GM12878 (cell line): ENCODE results near the gene OAF. TPM values are rescaled to one million over a fixed set of nuclear protein-coding genes. Genes with fewer than 3 reads are reported as not detected.

Experiments used
- ATAC-seq: fragments of 200-7000 bp; cut with Tn5 transposase; 3 replicates; pipeline ENCODE4 v1.9.1; 2020; ENCODE audit warnings: mild to moderate bottlenecking, moderate library complexity
- BruUV-seq: library from RNA; stranded (reverse); fragments of 400-500 nt; replicated peaks from 2 replicates; lab custom pipeline; 2021; lab: Mats Ljungman, UMichigan
- CTCF ChIA-PET: fragments of 300-600 bp; sonication (Branson Sonifier 250); formaldehyde crosslinking; extraction: SDS; loops from one replicate; lab custom pipeline; 2021; ENCODE audit warnings: inconsistent platforms; lab: Yijun Ruan, JAX
- POLR2A ChIA-PET: fragments of 350-600 bp; formaldehyde crosslinking; extraction: SDS; loops from one replicate; lab custom pipeline; 2021; ENCODE audit warnings: inconsistent platforms; lab: Charles Lee
- RAD21 ChIA-PET: fragments of 300-600 bp; sonication (Branson Sonifier 250); formaldehyde crosslinking; loops from one replicate; lab custom pipeline; 2023; ENCODE audit warnings: antibody characterized with exemption; ENCODE audit not compliant: unreplicated experiment; lab: Charles Lee
- SMC1A ChIA-PET: fragments of 300-600 bp; sonication (Branson Sonifier 250); formaldehyde crosslinking; loops from one replicate; lab custom pipeline; 2023; ENCODE audit not compliant: unreplicated experiment, uncharacterized antibody; lab: Charles Lee
- DNase-seq: peaks from one replicate; pipeline ENCODE4 v3.0.0-alpha.2; 2011; ENCODE audit warnings: low read depth, low spot score
- FAIRE-seq: peaks from 3 replicates; lab custom pipeline; 2011; peaks lifted over from hg19 to GRCh38; lab: Jason Lieb, UNC
- H2AFZ ChIP-seq: 2 replicates; pipeline ENCODE4 v1.6.0; 2011; ENCODE audit warnings: low read depth, low read length, control low read depth; ENCODE audit not compliant: control insufficient read depth
- H3K27ac ChIP-seq: 2 replicates; pipeline ENCODE4 v1.5.1; 2011; ENCODE audit warnings: control low read depth; ENCODE audit not compliant: control insufficient read depth, insufficient read depth
- H3K27me3 ChIP-seq, 2 experiments: replicated peaks in 1 of 2; 2 replicates each; pipeline versions ENCODE4 v1.6.0 to v1.6.1; 2011; ENCODE audit warnings: low read length in 1 of 2; ENCODE audit not compliant: control insufficient read depth in 2 of 2, insufficient read depth in 2 of 2
- H3K36me3 ChIP-seq, 2 experiments: 2 replicates each; pipeline ENCODE4 v1.5.1; 2011; ENCODE audit warnings: low read length in 1 of 2; ENCODE audit not compliant: control insufficient read depth in 2 of 2, insufficient read depth in 2 of 2
- H3K4me1 ChIP-seq: 2 replicates; pipeline ENCODE4 v1.6.1; 2011; ENCODE audit warnings: mild to moderate bottlenecking, low read length, moderate library complexity, mixed read lengths; ENCODE audit not compliant: control insufficient read depth, insufficient read depth
- H3K4me2 ChIP-seq: 2 replicates; pipeline ENCODE4 v1.6.0; 2011; ENCODE audit warnings: control low read depth; ENCODE audit not compliant: control insufficient read depth, insufficient read depth
- H3K4me3 ChIP-seq: fragments of 200-600 bp; sonication (generic); 2 replicates; pipeline ENCODE4 v1.5.1; 2016
- H3K79me2 ChIP-seq: 2 replicates; pipeline ENCODE4 v1.6.0; 2011; ENCODE audit warnings: low read length; ENCODE audit not compliant: control insufficient read depth, insufficient read depth
- H3K9ac ChIP-seq: 2 replicates; pipeline ENCODE4 v1.8.0; 2011; ENCODE audit warnings: low read length, control low read depth, mixed read lengths; ENCODE audit not compliant: control insufficient read depth, insufficient read depth
- H3K9me3 ChIP-seq: replicated peaks from 3 replicates; pipeline ENCODE4 v1.5.1; 2011; ENCODE audit warnings: mild to moderate bottlenecking, low read length; ENCODE audit not compliant: control insufficient read depth, insufficient read depth
- H4K20me1 ChIP-seq: 2 replicates; pipeline ENCODE4 v1.6.0; 2011; ENCODE audit not compliant: control insufficient read depth, insufficient read depth
- BMI1 ChIP-seq: fragments of 450-650 bp; IDR thresholded peaks from 2 replicates; pipeline ENCODE4 v1.6.1; 2016; ENCODE audit warnings: mild to moderate bottlenecking, moderate library complexity, borderline replicate concordance
- FOS ChIP-seq: IDR thresholded peaks from 3 replicates; pipeline ENCODE4 v1.6.1; 2011; ENCODE audit warnings: borderline replicate concordance; ENCODE audit not compliant: insufficient read length; ENCODE audit errors: extremely low read depth
- HDAC2 ChIP-seq: fragments of 200-600 bp; sonication (generic); IDR thresholded peaks from 2 replicates; pipeline ENCODE4 v1.6.1; 2017
- HSF1 ChIP-seq: fragments of 150-350 bp; IDR thresholded peaks from 2 replicates; pipeline ENCODE4 v1.6.1; 2014; ENCODE audit warnings: mild to moderate bottlenecking, low read depth, low read length
- MYC ChIP-seq: IDR thresholded peaks from 2 replicates; pipeline ENCODE4 v1.6.1; 2011; ENCODE audit warnings: mild to moderate bottlenecking, low read length, moderate library complexity, inconsistent platforms; ENCODE audit not compliant: insufficient read depth, insufficient replicate concordance, insufficient read length, severe bottlenecking
- NKRF ChIP-seq: fragments of 450-650 bp; conservative IDR thresholded peaks from 2 replicates; pipeline ENCODE4 v1.6.1; 2017; ENCODE audit warnings: mild to moderate bottlenecking, moderate library complexity
- PAX8 ChIP-seq: fragments of 450-650 bp; IDR thresholded peaks from 2 replicates; pipeline ENCODE4 v1.6.1; 2017; ENCODE audit warnings: mild to moderate bottlenecking, moderate library complexity
- REST ChIP-seq: IDR thresholded peaks from 2 replicates; pipeline ENCODE4 v1.6.1; 2012; ENCODE audit warnings: mild to moderate bottlenecking, low read depth, low read length
- TAF1 ChIP-seq: IDR thresholded peaks from 2 replicates; pipeline ENCODE4 v1.6.1; 2011; ENCODE audit warnings: mild to moderate bottlenecking, low read depth, low read length, borderline replicate concordance
- ZNF592 ChIP-seq: fragments of 450-650 bp; IDR thresholded peaks from 2 replicates; pipeline ENCODE4 v1.6.1; 2017; ENCODE audit warnings: mild to moderate bottlenecking, moderate library complexity
- ZZZ3 ChIP-seq: IDR thresholded peaks from 2 replicates; pipeline ENCODE4 v1.6.1; 2011; ENCODE audit warnings: low read depth; ENCODE audit not compliant: control insufficient read depth, insufficient read length
- WGBS: methylation state at CpG from one replicate; pipeline ENCODE4 v1.1.6; 2016; ENCODE audit warnings: low lambda C conversion rate; ENCODE audit not compliant: insufficient replicate concordance, insufficient coverage; ENCODE audit errors: missing lambda C conversion rate; 5-methylcytosine and 5-hydroxymethylcytosine counted together
- in situ Hi-C: fragments of 300-500 bp; cut with MboI; formaldehyde crosslinking; loops from 9 replicates; pipeline ENCODE4 v1.14.3; 2018; ENCODE audit warnings: mixed read lengths
- intact Hi-C: fragments of 100-400 bp; cut with micrococcal nuclease; formaldehyde crosslinking; loops from one replicate; pipeline ENCODE4 v1.14.2; 2022; ENCODE audit not compliant: unreplicated experiment
- polyA plus RNA-seq, 11 experiments: library from polyadenylated mRNA; depleted of rRNA in 4 of 11; unstranded in 6 of 11; stranded (reverse) in 5 of 11; fragments of >200 nt; fragmentation: Nextera tagmentation in 4 of 11; fragmentation: Illumina TruSeq in 1 of 11; extraction: Ambion mirVana in 4 of 11; extraction: Trizol in 1 of 11; gene quantifications; 1 replicate in 1 of 11; 2 replicates in 10 of 11; pipeline versions ENCODE4 v1.2.1 to v1.2.3, GENCODE V29; 2011 to 2016; ENCODE audit warnings: inconsistent platforms in 2 of 11, missing spikeins in 2 of 11, low read depth in 1 of 11
- total RNA-seq, 4 experiments: library from RNA; depleted of rRNA in 3 of 4; stranded (reverse); fragments of >200 nt in 3 of 4; fragmentation: Illumina TruSeq in 1 of 4; extraction: Trizol in 1 of 4; gene quantifications; 2 replicates each; pipeline versions ENCODE4 v1.2.1 to v1.2.3, GENCODE V29; 2013 to 2021

The OAF gene
- total and polyA plus RNA-seq, 10 of the 15 experiments (the other 5 are each of a cell fraction or from before 2014, with no cell fraction given), result 0.10 to 4.7 (median 1.1) TPM

GRCh38 chr11:120184946-120185705, 25.7 kb upstream of the OAF start:
- Histone ChIP-seq H3K27ac (no peak overlapping the region), H3K9ac (no peak overlapping the region), H3K36me3 (no peaks in the 10 kb centered on the region), H3K4me2 (no peak overlapping the region), H3K4me3 (no peak overlapping the region), H4K20me1 (no peaks in the 10 kb centered on the region), H2AFZ (no peak overlapping the region), H3K79me2 (no peaks in the 10 kb centered on the region), H3K27me3 (no peaks in the 10 kb centered on the region; a peak in 1 of 4 replicates), H3K4me1 (peaks cover 8% of the 10 kb centered on the region), H3K9me3 (no peaks in the 10 kb centered on the region)
- ChIA-PET CTCF (interaction anchor here (1.2 to 1.9 kb wide), 5 partner anchors 8 to 118 kb away, joined by 3 to 4 read pairs (median 3); no protein-coding TSS in a partner anchor), POLR2A (no interaction called here), RAD21 (interaction anchor here (1.1 kb wide), 1 partner anchor 50 kb away, joined by 3 read pairs; no protein-coding TSS in a partner anchor), SMC1A (no interaction called here)
- in situ Hi-C loops, result no loop called here
- 53% methylated on average over 7 of the region's 7 CpGs for WGBS
- no peak for ATAC-seq
- DNase-seq, result no peak
- FAIRE-seq, result no peak
- no TSS peak for BruUV-seq
- intact Hi-C loops, result no loop called here
- TF ChIP-seq ZZZ3 (no peak), HSF1 (no peak), NKRF (no peak), FOS (no peak), ZNF592 (no peak), HDAC2 (no peak), PAX8 (no peak), BMI1 (no peak), TAF1 (no peak), REST (no peak), MYC (no peak)
